K562 (cell line): ENCODE data around the gene IL1RAPL2. TPM values are rescaled to one million over a fixed set of nuclear protein-coding genes. Genes with fewer than 3 reads are reported as not detected.

ENCODE experiments used
- ATAC-seq: fragments of 200-7000 bp; cut with Tn5 transposase; 3 replicates; pipeline ENCODE4 v1.9.1; 2020; ENCODE audit warnings: moderate library complexity
- BruUV-seq: library from RNA; stranded (reverse); fragments of 400-500 nt; replicated peaks from 2 replicates; lab custom pipeline; 2021; lab: Mats Ljungman, UMichigan
- CTCF ChIA-PET: fragments of 300-600 bp; formaldehyde crosslinking; extraction: SDS; loops from one replicate; lab custom pipeline; 2021; ENCODE audit warnings: low intra/inter-chr PET ratio; lab: Yijun Ruan, JAX
- POLR2A ChIA-PET: fragments of 300-600, 350-650 bp; sonication (Branson Sonifier 250); formaldehyde crosslinking; extraction: SDS; loops from one replicate; lab custom pipeline; 2021; ENCODE audit warnings: antibody characterized with exemption, inconsistent platforms; lab: Yijun Ruan, JAX
- DNase-seq, 4 experiments: peaks; one replicate each; pipeline versions ENCODE4 v3.0.0 to v3.0.0-alpha.2; 2011 to 2018; ENCODE audit warnings: low spot score in 3 of 4, mixed read lengths in 3 of 4; ENCODE audit errors: extremely low read depth in 1 of 4
- FAIRE-seq: peaks from 2 replicates; lab custom pipeline; 2011; peaks lifted over from hg19 to GRCh38; lab: Jason Lieb, UNC
- H2AFZ ChIP-seq: 2 replicates; pipeline ENCODE4 v1.6.0; 2011; ENCODE audit warnings: low read depth, low read length, control low read depth, inconsistent platforms
- H3K27ac ChIP-seq: fragments of 200-600 bp; 3 replicates; pipeline ENCODE4 v1.8.0; 2011; ENCODE audit warnings: low read depth, mild to moderate bottlenecking, control low read depth, inconsistent platforms, low read length, moderate library complexity, mixed read lengths; ENCODE audit errors: extremely low read depth
- H3K27me3 ChIP-seq, 2 experiments: fragments of 300-600 bp in 1 of 2; 2 replicates in 1 of 2; 3 replicates in 1 of 2; pipeline versions ENCODE4 v1.6.0 to v1.8.0; 2011; ENCODE audit warnings: inconsistent platforms in 2 of 2, low read length in 2 of 2, mild to moderate bottlenecking in 1 of 2, mixed read lengths in 1 of 2, moderate library complexity in 1 of 2; ENCODE audit not compliant: control insufficient read depth in 2 of 2, insufficient read depth in 2 of 2
- H3K36me3 ChIP-seq: fragments of 300-600 bp; 3 replicates; pipeline ENCODE4 v1.8.0; 2011; ENCODE audit warnings: mild to moderate bottlenecking, low read length, inconsistent platforms; ENCODE audit not compliant: control insufficient read depth, insufficient read depth
- H3K4me1 ChIP-seq, 2 experiments: fragments of 200-600 bp in 1 of 2; replicated peaks in 1 of 2; 2 replicates in 1 of 2; 3 replicates in 1 of 2; pipeline versions ENCODE4 v1.5.1 to v1.8.0; 2011; ENCODE audit warnings: inconsistent platforms in 2 of 2, low read length in 2 of 2, mild to moderate bottlenecking in 1 of 2, mixed read lengths in 1 of 2, moderate library complexity in 1 of 2; ENCODE audit not compliant: control insufficient read depth in 2 of 2, insufficient read depth in 2 of 2
- H3K4me2 ChIP-seq: 2 replicates; pipeline ENCODE4 v1.6.1; 2011; ENCODE audit warnings: low read length, control low read depth, inconsistent platforms, mixed read lengths; ENCODE audit not compliant: insufficient read depth
- H3K4me3 ChIP-seq: fragments of 200-600 bp; sonication (generic), shearing (Covaris generic); 2 replicates; pipeline ENCODE4 v1.5.1; 2016; ENCODE audit warnings: control low read depth, inconsistent platforms
- H3K79me2 ChIP-seq: fragments of 200-600 bp; 3 replicates; pipeline ENCODE4 v1.8.0; 2011; ENCODE audit warnings: low read length, inconsistent platforms; ENCODE audit not compliant: control insufficient read depth, insufficient read depth
- H3K9ac ChIP-seq, 2 experiments: 2 replicates each; pipeline versions ENCODE4 v1.6.0 to v1.6.1; 2011; ENCODE audit warnings: low read depth in 2 of 2, low read length in 2 of 2, control low read depth in 1 of 2, inconsistent platforms in 1 of 2, mild to moderate bottlenecking in 1 of 2, mixed read lengths in 1 of 2; ENCODE audit not compliant: insufficient read depth in 1 of 2
- H3K9me1 ChIP-seq: one replicate; pipeline ENCODE4 v1.6.0; 2011; ENCODE audit warnings: inconsistent platforms, mild to moderate bottlenecking, low read length, moderate library complexity; ENCODE audit not compliant: control insufficient read depth, insufficient read depth
- H3K9me3 ChIP-seq: replicated peaks from 2 replicates; pipeline ENCODE4 v1.5.1; 2011; ENCODE audit warnings: low read depth, low read length, inconsistent platforms; ENCODE audit not compliant: control insufficient read depth, insufficient read depth
- H4K20me1 ChIP-seq: replicated peaks from 2 replicates; pipeline ENCODE4 v1.6.1; 2011; ENCODE audit warnings: low read length, inconsistent platforms, mixed read lengths; ENCODE audit not compliant: control insufficient read depth, insufficient read depth
- BDP1 ChIP-seq: IDR thresholded peaks from 3 replicates; pipeline ENCODE4 v1.6.1; 2011; ENCODE audit not compliant: insufficient read length, insufficient read depth
- CC2D1A ChIP-seq: fragments of 450-650 bp; IDR thresholded peaks from 2 replicates; pipeline ENCODE4 v1.6.1; 2017; ENCODE audit warnings: mild to moderate bottlenecking
- CHD2 ChIP-seq: IDR thresholded peaks from 2 replicates; pipeline ENCODE4 v1.6.1; 2011; ENCODE audit warnings: low read depth, low read length
- ERF ChIP-seq: fragments of 450-650 bp; formaldehyde crosslinking; IDR thresholded peaks from 2 replicates; pipeline ENCODE4 v1.4.0; 2020; ENCODE audit warnings: mild to moderate bottlenecking, mixed read lengths
- FIP1L1 ChIP-seq: fragments of 200-400 bp; formaldehyde crosslinking; IDR thresholded peaks from 2 replicates; pipeline ENCODE4 v1.6.1; 2018; ENCODE audit warnings: mild to moderate bottlenecking, low read depth, low read length; ENCODE audit not compliant: poor library complexity, severe bottlenecking
- FOS ChIP-seq: IDR thresholded peaks from 3 replicates; pipeline ENCODE4 v1.6.1; 2011; ENCODE audit not compliant: insufficient read length; ENCODE audit errors: extremely low read depth
- HNRNPL ChIP-seq: fragments of 200-400 bp; formaldehyde crosslinking; IDR thresholded peaks from 2 replicates; pipeline ENCODE4 v1.6.1; 2017; ENCODE audit warnings: low read depth, mild to moderate bottlenecking, low read length
- MEF2A ChIP-seq: IDR thresholded peaks from 2 replicates; pipeline ENCODE4 v1.6.1; 2011; ENCODE audit warnings: low read depth, mild to moderate bottlenecking, low read length, moderate library complexity; ENCODE audit not compliant: control insufficient read depth
- MLX ChIP-seq, 2 experiments: fragments of 450-650 bp in 1 of 2; sonication (generic) in 1 of 2; formaldehyde crosslinking; conservative IDR thresholded peaks; 2 replicates each; pipeline versions ENCODE4 v1.4.0 to v1.8.1; 2020 to 2022; ENCODE audit warnings: mild to moderate bottlenecking in 1 of 2, missing genetic modification reagents in 1 of 2
- MTF1 ChIP-seq: fragments of 250-450 bp; sonication (Bioruptor Pico); IDR thresholded peaks from 2 replicates; pipeline ENCODE4 v1.9.0; 2021; ENCODE audit warnings: moderate library complexity, mild to moderate bottlenecking, inconsistent platforms, borderline replicate concordance
- MYC ChIP-seq, 2 experiments: fragments of 250-450 bp in 1 of 2; sonication (Bioruptor Pico) in 1 of 2; IDR thresholded peaks; 2 replicates each; pipeline versions ENCODE4 v1.5.1 to v1.6.1; 2012 to 2021; ENCODE audit warnings: low read depth in 2 of 2, borderline replicate concordance in 1 of 2, improper control_type of control experiment in 1 of 2, low read length in 1 of 2, mild to moderate bottlenecking in 1 of 2, moderate library complexity in 1 of 2
- NR1H2 ChIP-seq: sonication (generic); formaldehyde crosslinking; IDR thresholded peaks from 2 replicates; pipeline ENCODE4 v1.4.0; 2020; ENCODE audit warnings: mild to moderate bottlenecking, missing genetic modification reagents
- PCBP1 ChIP-seq: fragments of 200-400 bp; formaldehyde crosslinking; IDR thresholded peaks from 2 replicates; pipeline ENCODE4 v1.6.1; 2018; ENCODE audit warnings: mild to moderate bottlenecking, low read depth, low read length; ENCODE audit not compliant: poor library complexity, severe bottlenecking
- RFX1 ChIP-seq: fragments of 450-650 bp; IDR thresholded peaks from 2 replicates; pipeline ENCODE4 v1.6.1; 2016; ENCODE audit warnings: mild to moderate bottlenecking, moderate library complexity
- SMARCA5 ChIP-seq: fragments of 450-650 bp; IDR thresholded peaks from 2 replicates; pipeline ENCODE4 v1.6.1; 2016
- ZBED1 ChIP-seq: IDR thresholded peaks from 2 replicates; pipeline ENCODE4 v1.6.1; 2014
- ZNF146 ChIP-seq: IDR thresholded peaks from one replicate; pipeline ENCODE4 v1.6.1; 2018; ENCODE audit warnings: missing compliant biosample characterization; ENCODE audit not compliant: unreplicated experiment
- ZNF445 ChIP-seq: fragments of 250-450 bp; sonication (Bioruptor Pico); IDR thresholded peaks from 2 replicates; pipeline ENCODE4 v1.4.0; 2020; ENCODE audit warnings: low read depth, mild to moderate bottlenecking, moderate library complexity
- WGBS: fragments of 100-300 bp; shearing (Covaris generic); methylation state at CpG from one replicate; pipeline ENCODE4 v1.1.6; 2016; ENCODE audit warnings: low coverage, mixed read lengths; ENCODE audit not compliant: insufficient coverage; ENCODE audit errors: missing lambda C conversion rate; 5-methylcytosine and 5-hydroxymethylcytosine counted together
- in situ Hi-C: fragments of 300-500 bp; cut with MboI; formaldehyde crosslinking; loops from 4 replicates; pipeline ENCODE4 v1.15.0; 2018; ENCODE audit warnings: inconsistent platforms, mixed read lengths
- intact Hi-C: fragments of 100-400 bp; cut with micrococcal nuclease; formaldehyde crosslinking; loops from 2 replicates; pipeline ENCODE4 v1.14.2; 2022
- polyA plus RNA-seq, 8 experiments: library from polyadenylated mRNA; depleted of rRNA in 4 of 8; stranded (reverse) in 5 of 8; unstranded in 3 of 8; fragments of >200 nt; fragmentation: Nextera tagmentation in 2 of 8; fragmentation: Illumina TruSeq in 1 of 8; extraction: Ambion mirVana in 2 of 8; extraction: Trizol in 1 of 8; gene quantifications; 2 replicates each; pipeline versions ENCODE4 v1.2.1 to v1.2.3, GENCODE V29; 2011 to 2014; ENCODE audit warnings: inconsistent platforms in 1 of 8, missing spikeins in 1 of 8
- total RNA-seq, 7 experiments: library from RNA; depleted of rRNA in 6 of 7; stranded (reverse); fragments of >200 nt in 6 of 7; fragmentation: Illumina TruSeq in 2 of 7; extraction: Trizol in 2 of 7; gene quantifications; 2 replicates each; pipeline versions ENCODE4 v1.2.1 to v1.2.3, GENCODE V29; 2011 to 2021; ENCODE audit warnings: low replicate concordance in 1 of 7
- TF ChIP-seq, protein P1 (sequence below), 3 experiments: fragments of 200-800 bp in 1 of 3; fragments of 250-450 bp in 1 of 3; fragments of 450-650 bp in 1 of 3; sonication (Bioruptor Pico) in 1 of 3; sonication (Bioruptor generic) in 1 of 3; formaldehyde crosslinking in 1 of 3; IDR thresholded peaks; 2 replicates each; pipeline versions ENCODE4 v1.6.1 to v1.8.0; 2016 to 2022; ENCODE audit warnings: mild to moderate bottlenecking in 2 of 3, missing genetic modification characterization in 2 of 3, missing compliant biosample characterization in 1 of 3, moderate library complexity in 1 of 3

The IL1RAPL2 gene
- total and polyA plus RNA-seq, 9 of the 15 experiments (the other 6 are each of a cell fraction or from before 2014, with no cell fraction given), result not detected

DNA sequence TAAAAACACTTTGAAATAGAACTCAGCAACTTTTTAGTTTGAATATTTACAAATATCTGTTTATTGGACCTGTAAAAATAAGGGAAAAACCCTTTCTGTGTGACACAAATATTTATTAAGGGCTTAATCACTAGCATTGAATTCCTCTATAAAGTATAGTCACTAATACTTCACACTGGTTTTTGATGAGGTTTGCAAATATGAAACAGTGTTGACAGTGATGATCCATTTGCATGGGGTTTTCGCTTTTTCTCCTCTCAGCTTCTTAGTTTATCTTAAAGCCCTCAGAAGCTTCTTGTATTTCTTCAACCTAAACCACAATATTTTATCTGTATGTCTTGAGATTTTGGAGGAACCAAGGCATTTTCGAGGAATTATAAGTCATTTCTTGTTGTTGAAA, 751.1 kb downstream of the IL1RAPL2 start:
- Histone ChIP-seq H4K20me1 (no peaks in the 10 kb centered on the region), H3K9me1 (no peaks in the 10 kb centered on the region), H3K4me2 (no peak overlapping the region), H3K9ac (no peak overlapping the region), H3K27ac (no peak overlapping the region), H3K4me1 (no peaks in the 10 kb centered on the region), H3K27me3 (no peaks in the 10 kb centered on the region), H3K4me3 (no peak overlapping the region), H3K79me2 (no peaks in the 10 kb centered on the region), H3K36me3 (no peaks in the 10 kb centered on the region), H3K9me3 (no peaks in the 10 kb centered on the region)
- WGBS, result 0% methylated on average over 1 of the region's 2 CpGs
- DNase-seq, result no peak
- CTCF ChIA-PET, result no interaction called here
- in situ Hi-C loops (no loop called here), intact Hi-C loops (no loop called here)
- no peak for FAIRE-seq
- TF ChIP-seq MYC (IDR thresholded peaks at IDR 0.05; ENCODE audit: low read depth, low read length) (no peak), MYC (CRISPR knock-in tag; IDR thresholded peaks at IDR 0.05; ENCODE audit: borderline replicate concordance, low read depth) (no peak), ERF (CRISPR knock-in tag) (no peak), RFX1 (no peak), ZBED1 (no peak), SMARCA5 (no peak), MTF1 (CRISPR knock-in tag) (no peak), CC2D1A (no peak), NR1H2 (CRISPR knock-in tag) (no peak), ZNF146 (CRISPR knock-in tag) (no peak), CHD2 (no peak), FIP1L1 (no peak), MLX (CRISPR knock-in tag; conservative IDR thresholded peaks at IDR 0.05) (no peak), FOS (no peak), MEF2A (no peak), PCBP1 (no peak), HNRNPL (no peak), BDP1 (no peak), ZNF445 (no peak)
- TF ChIP-seq, protein P1, sequence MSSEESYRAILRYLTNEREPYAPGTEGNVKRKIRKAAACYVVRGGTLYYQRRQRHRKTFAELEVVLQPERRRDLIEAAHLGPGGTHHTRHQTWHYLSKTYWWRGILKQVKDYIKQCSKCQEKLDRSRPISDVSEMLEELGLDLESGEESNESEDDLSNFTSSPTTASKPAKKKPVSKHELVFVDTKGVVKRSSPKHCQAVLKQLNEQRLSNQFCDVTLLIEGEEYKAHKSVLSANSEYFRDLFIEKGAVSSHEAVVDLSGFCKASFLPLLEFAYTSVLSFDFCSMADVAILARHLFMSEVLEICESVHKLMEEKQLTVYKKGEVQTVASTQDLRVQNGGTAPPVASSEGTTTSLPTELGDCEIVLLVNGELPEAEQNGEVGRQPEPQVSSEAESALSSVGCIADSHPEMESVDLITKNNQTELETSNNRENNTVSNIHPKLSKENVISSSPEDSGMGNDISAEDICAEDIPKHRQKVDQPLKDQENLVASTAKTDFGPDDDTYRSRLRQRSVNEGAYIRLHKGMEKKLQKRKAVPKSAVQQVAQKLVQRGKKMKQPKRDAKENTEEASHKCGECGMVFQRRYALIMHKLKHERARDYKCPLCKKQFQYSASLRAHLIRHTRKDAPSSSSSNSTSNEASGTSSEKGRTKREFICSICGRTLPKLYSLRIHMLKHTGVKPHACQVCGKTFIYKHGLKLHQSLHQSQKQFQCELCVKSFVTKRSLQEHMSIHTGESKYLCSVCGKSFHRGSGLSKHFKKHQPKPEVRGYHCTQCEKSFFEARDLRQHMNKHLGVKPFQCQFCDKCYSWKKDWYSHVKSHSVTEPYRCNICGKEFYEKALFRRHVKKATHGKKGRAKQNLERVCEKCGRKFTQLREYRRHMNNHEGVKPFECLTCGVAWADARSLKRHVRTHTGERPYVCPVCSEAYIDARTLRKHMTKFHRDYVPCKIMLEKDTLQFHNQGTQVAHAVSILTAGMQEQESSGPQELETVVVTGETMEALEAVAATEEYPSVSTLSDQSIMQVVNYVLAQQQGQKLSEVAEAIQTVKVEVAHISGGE (CRISPR knock-in tag; IDR thresholded peaks at IDR 0.05), result no peak
- TF ChIP-seq, all 486 proteins: peak for 0
- no peak overlapping the region for H2AFZ ChIP-seq
- BruUV-seq, result no TSS peak
- POLR2A ChIA-PET, result no interaction called here
- ATAC-seq, result no peak
